Thyroid gland (tissue), 4 donors: Measurements from ENCODE around the gene ATAD3B.
"Not testable (repeated sequence)": the region's sequence is repeated elsewhere in the genome, so short reads cannot be mapped to it uniquely, and the experiment has no call there.

Experiments used
- CTCF ChIP-seq, 6 experiments: fragments of 200-600 bp in 3 of 6; fragments of 450-650 bp in 3 of 6; sonication (generic) in 3 of 6; IDR thresholded peaks; one replicate each; pipeline ENCODE4 v1.5.1; 2016 to 2019; ENCODE audit warnings: antibody characterized with exemption in 6 of 6, mild to moderate bottlenecking in 2 of 6, inconsistent platforms in 1 of 6, moderate library complexity in 1 of 6
- POLR2A ChIP-seq, 2 donors: fragments of 450-650 bp; IDR thresholded peaks; one replicate each; pipeline ENCODE4 v1.6.1; 2017; ENCODE audit warnings: antibody characterized with exemption in 2 of 2, mild to moderate bottlenecking in 2 of 2, moderate library complexity in 1 of 2

DNA sequence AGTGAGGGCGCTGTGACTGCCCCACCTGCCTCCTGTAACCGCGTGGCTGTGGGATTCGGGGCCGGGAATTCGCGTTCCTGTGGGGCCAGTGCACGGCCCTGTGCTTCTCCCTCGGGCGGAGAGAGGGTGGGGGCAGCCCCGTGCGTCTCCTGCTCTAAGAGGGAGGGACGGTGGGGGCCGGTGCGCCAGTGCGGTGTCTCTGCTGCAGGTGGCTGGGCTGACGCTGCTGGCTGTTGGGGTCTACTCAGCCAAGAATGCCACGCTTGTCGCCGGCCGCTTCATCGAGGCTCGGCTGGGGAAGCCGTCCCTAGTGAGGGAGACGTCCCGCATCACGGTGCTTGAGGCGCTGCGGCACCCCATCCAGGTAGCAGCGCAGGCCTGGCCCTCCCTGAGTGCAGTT lies 51.0 kb downstream of the ATAD3B start:
- TF ChIP-seq POLR2A, CTCF (IDR thresholded peaks at IDR 0.05): not testable (repeated sequence)
